Calu3 (cell line): ENCODE data around the gene CNTNAP2. TPM values are rescaled to one million over a fixed set of nuclear protein-coding genes. Genes with fewer than 3 reads are reported as not detected.

ENCODE experiments used
- BruUV-seq: library from RNA; stranded (reverse); fragments of 400-500 nt; replicated peaks from 2 replicates; lab custom pipeline; 2021; lab: Mats Ljungman, UMichigan
- CTCF ChIA-PET: fragments of 300-600 bp; sonication (Branson Sonifier 250); formaldehyde crosslinking; loops from one replicate; lab custom pipeline; 2022; ENCODE audit warnings: antibody characterized with exemption; lab: Charles Lee
- DNase-seq: peaks from one replicate; pipeline ENCODE4 v3.0.0; 2022
- H3K27ac Mint-ChIP-seq: one replicate; pipeline ENCODE4 v1.8.0; 2022; ENCODE audit warnings: mixed read lengths; ENCODE audit not compliant: unreplicated experiment
- H3K27me3 Mint-ChIP-seq: one replicate; pipeline ENCODE4 v1.8.0; 2022; ENCODE audit warnings: mixed read lengths; ENCODE audit not compliant: unreplicated experiment
- H3K36me3 Mint-ChIP-seq: one replicate; pipeline ENCODE4 v1.8.0; 2022; ENCODE audit warnings: mild to moderate bottlenecking, moderate library complexity, mixed read lengths; ENCODE audit not compliant: insufficient read depth, unreplicated experiment
- H3K4me1 Mint-ChIP-seq: one replicate; pipeline ENCODE4 v1.8.0; 2022; ENCODE audit warnings: mild to moderate bottlenecking, low read depth, mixed read lengths; ENCODE audit not compliant: unreplicated experiment
- H3K4me3 Mint-ChIP-seq: one replicate; pipeline ENCODE4 v1.8.0; 2022; ENCODE audit warnings: mild to moderate bottlenecking, low read depth, moderate library complexity, mixed read lengths; ENCODE audit not compliant: unreplicated experiment
- H3K9me3 Mint-ChIP-seq: one replicate; pipeline ENCODE4 v1.8.0; 2022; ENCODE audit warnings: low read depth, mixed read lengths; ENCODE audit not compliant: unreplicated experiment
- CTCF ChIP-seq: fragments of 200-600 bp; IDR thresholded peaks from one replicate; pipeline ENCODE4 v1.8.0; 2022; ENCODE audit warnings: antibody characterized with exemption; ENCODE audit not compliant: unreplicated experiment
- intact Hi-C: fragments of 100-400 bp; cut with micrococcal nuclease; formaldehyde crosslinking; loops from one replicate; pipeline ENCODE4 v1.10.0; 2022; ENCODE audit not compliant: unreplicated experiment
- total RNA-seq: library from RNA; stranded (reverse); gene quantifications from 2 replicates; pipeline ENCODE4 v1.2.3, GENCODE V29; 2022

CNTNAP2 gene
- total RNA-seq, 1 experiment from 2014 or later, result 1.1 TPM

DNA sequence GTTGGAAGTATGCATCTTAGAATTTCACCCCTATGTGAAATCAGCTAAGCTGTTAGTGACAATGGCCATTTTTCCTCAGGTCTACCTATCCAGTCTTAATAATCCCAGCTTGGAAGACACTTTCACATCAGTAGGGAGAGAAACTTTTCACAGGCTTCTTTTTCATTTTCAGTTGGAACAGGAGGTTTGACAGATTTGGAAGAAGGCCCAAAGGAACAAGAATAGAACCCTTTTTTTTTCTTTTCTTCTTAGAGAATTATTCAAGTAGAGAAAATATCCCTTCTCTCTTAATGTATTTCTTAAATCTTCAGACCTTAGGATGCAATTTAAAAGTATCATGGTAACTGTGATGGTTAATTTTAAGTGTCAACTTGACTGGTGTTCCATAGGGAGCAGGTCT is 2063.5 kb downstream of the CNTNAP2 start:
- intact Hi-C loops, result no loop called here

DNA sequence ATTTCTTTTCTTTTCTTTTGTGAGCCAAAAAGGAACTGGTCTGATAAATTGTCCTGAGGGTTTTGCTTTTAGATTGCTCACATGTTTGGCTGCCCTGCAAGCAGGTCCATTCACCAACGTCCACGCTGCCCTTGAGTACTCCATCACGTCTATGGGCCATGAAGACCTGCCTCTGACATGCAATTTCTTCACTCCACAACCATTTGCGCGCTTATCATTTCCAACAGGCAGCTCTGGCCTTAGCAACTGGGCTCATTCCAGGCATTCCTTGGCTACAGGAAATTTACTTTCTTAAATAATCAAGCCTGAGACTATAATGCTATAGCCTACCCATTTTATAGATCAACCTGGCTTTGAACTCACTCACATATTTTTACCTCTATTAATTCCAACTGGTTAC is 2065.7 kb downstream of the CNTNAP2 start:
- no peak for TF ChIP-seq CTCF
- Mint-ChIP-seq H3K36me3 (no peaks in the 10 kb centered on the region), H3K4me3 (no peak overlapping the region), H3K27ac (no peak overlapping the region), H3K27me3 (no peaks in the 10 kb centered on the region), H3K9me3 (peaks cover 3% of the 10 kb centered on the region), H3K4me1 (no peaks in the 10 kb centered on the region)
- intact Hi-C loops, result no loop called here
- no peak for DNase-seq
- CTCF ChIA-PET, result no interaction called here
- BruUV-seq, result no TSS peak

More for the DNA sequence above, 2063.5 kb downstream of the CNTNAP2 start:
- H3K9me3 Mint-ChIP-seq, result peaks cover 5% of the 10 kb centered on the region
- no peaks in the 10 kb centered on the region for H3K36me3 Mint-ChIP-seq
- H3K4me3 Mint-ChIP-seq, result no peak overlapping the region
- H3K27me3 Mint-ChIP-seq, result no peaks in the 10 kb centered on the region
- no peak for TF ChIP-seq CTCF
- H3K27ac Mint-ChIP-seq, result no peak overlapping the region
- no peak for DNase-seq
- no TSS peak for BruUV-seq
- CTCF ChIA-PET, result no interaction called here
- no peaks in the 10 kb centered on the region for H3K4me1 Mint-ChIP-seq

DNA sequence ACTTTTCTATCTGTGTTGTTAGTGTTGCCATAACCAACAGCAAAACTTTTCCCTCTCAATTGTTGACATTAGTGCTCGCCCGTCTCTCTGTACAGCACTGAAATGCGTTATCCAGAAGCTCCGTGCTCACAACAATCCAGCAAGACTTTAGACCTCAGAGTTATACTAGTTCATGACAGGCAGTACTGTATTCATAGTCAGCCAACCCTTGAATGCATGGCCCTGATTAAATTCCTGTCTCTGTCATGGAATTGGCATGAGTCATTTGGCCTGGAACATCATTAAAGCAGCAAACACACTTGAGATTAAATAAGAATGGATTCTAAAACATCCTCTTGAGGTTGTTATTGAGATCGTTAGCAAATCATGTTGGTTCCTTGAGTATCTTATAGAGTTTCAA is 2068.4 kb downstream of the CNTNAP2 start:
- CTCF ChIA-PET, result no interaction called here
- H3K4me3 Mint-ChIP-seq, result no peak overlapping the region

GRCh38 chr7:148187471-148187870 is 2070.9 kb downstream of the CNTNAP2 start:
- no peak overlapping the region for H3K27ac Mint-ChIP-seq

More for the DNA sequence above, 2068.4 kb downstream of the CNTNAP2 start:
- no TSS peak for BruUV-seq
- no peak for DNase-seq
- intact Hi-C loops, result no loop called here
- no peak for TF ChIP-seq CTCF
- Mint-ChIP-seq H3K4me1 (no peaks in the 10 kb centered on the region), H3K27ac (no peak overlapping the region), H3K36me3 (no peaks in the 10 kb centered on the region), H3K27me3 (no peaks in the 10 kb centered on the region), H3K9me3 (no peaks in the 10 kb centered on the region)

More at GRCh38 chr7:148187471-148187870, 2070.9 kb downstream of the CNTNAP2 start:
- CTCF ChIA-PET, result interaction anchor here (0.6 kb wide), 1 partner anchor 795 kb away, joined by 4 read pairs; no protein-coding TSS in a partner anchor
- no TSS peak for BruUV-seq
- DNase-seq, result no peak
- Mint-ChIP-seq H3K4me1 (no peaks in the 10 kb centered on the region), H3K9me3 (peaks cover 3% of the 10 kb centered on the region), H3K27me3 (no peaks in the 10 kb centered on the region), H3K4me3 (no peak overlapping the region), H3K36me3 (no peaks in the 10 kb centered on the region)
- intact Hi-C loops, result no loop called here
- TF ChIP-seq CTCF, result no peak
